K562 (cell line): ENCODE measurements around the gene TMEM131L. TPM values are rescaled to one million over a fixed set of nuclear protein-coding genes. Genes with fewer than 3 reads are reported as not detected.

Experiments used
- ADNP ChIP-seq: fragments of 200-800 bp; sonication (Bioruptor generic); IDR thresholded peaks from 2 replicates; pipeline ENCODE4 v1.6.1; 2016; ENCODE audit warnings: missing genetic modification characterization, missing compliant biosample characterization
- ETV1 ChIP-seq: fragments of 450-650 bp; conservative IDR thresholded peaks from 2 replicates; pipeline ENCODE4 v1.6.1; 2016; ENCODE audit warnings: missing genetic modification characterization, control low read depth, low read depth, missing compliant biosample characterization
- GABPB1 ChIP-seq: sonication (generic); formaldehyde crosslinking; IDR thresholded peaks from 2 replicates; pipeline ENCODE4 v1.8.0; 2022; ENCODE audit warnings: mild to moderate bottlenecking, missing genetic modification reagents
- HDAC8 ChIP-seq: fragments of 450-650 bp; IDR thresholded peaks from 2 replicates; pipeline ENCODE4 v1.6.1; 2016; ENCODE audit warnings: mild to moderate bottlenecking, missing genetic modification characterization, moderate library complexity, missing compliant biosample characterization
- HNRNPH1 ChIP-seq: fragments of 200-400 bp; formaldehyde crosslinking; optimal IDR thresholded peaks from 2 replicates; pipeline ENCODE3; 2017; ENCODE audit warnings: low read depth, mild to moderate bottlenecking, low read length, moderate library complexity
- MAFG ChIP-seq: fragments of 450-650 bp; conservative IDR thresholded peaks from 2 replicates; pipeline ENCODE4 v1.6.1; 2016; ENCODE audit warnings: missing genetic modification characterization, missing compliant biosample characterization
- MCM7 ChIP-seq, 2 experiments: fragments of 450-650 bp; IDR thresholded peaks; 2 replicates each; pipeline ENCODE4 v1.6.1; 2016 to 2018
- MECOM ChIP-seq: fragments of 250-450 bp; sonication (Bioruptor Pico); IDR thresholded peaks from 2 replicates; pipeline ENCODE4 v1.8.0; 2022; ENCODE audit warnings: inconsistent platforms
- MGA ChIP-seq: fragments of 450-650 bp; IDR thresholded peaks from 2 replicates; pipeline ENCODE4 v1.6.1; 2016; ENCODE audit warnings: mild to moderate bottlenecking, moderate library complexity
- PCBP1 ChIP-seq: fragments of 200-400 bp; formaldehyde crosslinking; IDR thresholded peaks from 2 replicates; pipeline ENCODE4 v1.6.1; 2018; ENCODE audit warnings: mild to moderate bottlenecking, low read depth, low read length; ENCODE audit not compliant: poor library complexity, severe bottlenecking
- PTRF ChIP-seq: fragments of 450-650 bp; IDR thresholded peaks from 2 replicates; pipeline ENCODE4 v1.6.1; 2016; ENCODE audit warnings: mild to moderate bottlenecking, missing genetic modification characterization, missing compliant biosample characterization
- RBM25 ChIP-seq: fragments of 200-400 bp; formaldehyde crosslinking; IDR thresholded peaks from 2 replicates; pipeline ENCODE4 v1.6.1; 2018; ENCODE audit warnings: low read length, low read depth, moderate library complexity; ENCODE audit not compliant: severe bottlenecking
- RFX7 ChIP-seq: fragments of 250-450 bp; sonication (Bioruptor Pico); IDR thresholded peaks from 2 replicates; pipeline ENCODE4 v1.5.1; 2021; ENCODE audit warnings: mild to moderate bottlenecking
- TRIM24 ChIP-seq, 2 experiments: fragments of 450-650 bp; IDR thresholded peaks; 2 replicates each; pipeline ENCODE4 v1.6.1; 2016
- XRCC3 ChIP-seq: fragments of 450-650 bp; IDR thresholded peaks from 2 replicates; pipeline ENCODE4 v1.6.1; 2017; ENCODE audit warnings: mild to moderate bottlenecking, moderate library complexity
- ZBTB17 ChIP-seq: fragments of 450-650 bp; formaldehyde crosslinking; IDR thresholded peaks from 2 replicates; pipeline ENCODE4 v1.4.0; 2020; ENCODE audit warnings: mild to moderate bottlenecking
- ZFP36 ChIP-seq: fragments of 150-350 bp; IDR thresholded peaks from 2 replicates; pipeline ENCODE4 v1.6.1; 2018; ENCODE audit warnings: low read length, low read depth; ENCODE audit not compliant: partially characterized antibody
- ZNF124 ChIP-seq: sonication (generic); formaldehyde crosslinking; IDR thresholded peaks from 2 replicates; pipeline ENCODE4 v1.8.1; 2022; ENCODE audit warnings: missing genetic modification reagents
- ZNF561 ChIP-seq: fragments of 450-650 bp; formaldehyde crosslinking; conservative IDR thresholded peaks from 2 replicates; pipeline ENCODE4 v1.4.0; 2020; ENCODE audit warnings: mild to moderate bottlenecking, moderate library complexity
- ZZZ3 ChIP-seq: fragments of 450-650 bp; IDR thresholded peaks from 2 replicates; pipeline ENCODE4 v1.6.1; 2016; ENCODE audit warnings: antibody characterized with exemption, mild to moderate bottlenecking, moderate library complexity
- polyA plus RNA-seq, 8 experiments: library from polyadenylated mRNA; depleted of rRNA in 4 of 8; stranded (reverse) in 5 of 8; unstranded in 3 of 8; fragments of >200 nt; fragmentation: Nextera tagmentation in 2 of 8; fragmentation: Illumina TruSeq in 1 of 8; extraction: Ambion mirVana in 2 of 8; extraction: Trizol in 1 of 8; gene quantifications; 2 replicates each; pipeline versions ENCODE4 v1.2.1 to v1.2.3, GENCODE V29; 2011 to 2014; ENCODE audit warnings: inconsistent platforms in 1 of 8, missing spikeins in 1 of 8
- total RNA-seq, 7 experiments: library from RNA; depleted of rRNA in 6 of 7; stranded (reverse); fragments of >200 nt in 6 of 7; fragmentation: Illumina TruSeq in 2 of 7; extraction: Trizol in 2 of 7; gene quantifications; 2 replicates each; pipeline versions ENCODE4 v1.2.1 to v1.2.3, GENCODE V29; 2011 to 2021; ENCODE audit warnings: low replicate concordance in 1 of 7

The TMEM131L gene
- total and polyA plus RNA-seq, 9 of the 15 experiments (the other 6 are each of a cell fraction or from before 2014, with no cell fraction given) = 1.2 to 20.8 (median 12.9) TPM

GRCh38 chr4:153537493-153537960 lies 71.4 kb downstream of the TMEM131L start (continued):
- TF ChIP-seq MGA (no peak), RFX7 (CRISPR knock-in tag) (0 out of 2 replicates have a peak, but pooled peaks have one; percentile 36), MCM7 (IDR thresholded peaks at IDR 0.05) (no peak), ZZZ3 (no peak), RBM25 (no peak), PTRF (peak; percentile 78), TRIM24 (IDR thresholded peaks at IDR 0.05) (peak; percentile 13 to 47; a peak in 2 of 4 replicates), HNRNPH1 (no peak), ZNF124 (CRISPR knock-in tag) (no peak), ETV1 (tag) (peak; percentile 71), MAFG (tag) (no peak; the same call in 1 of the 2 replicates), ZBTB17 (CRISPR knock-in tag) (0 out of 2 replicates have a peak, but pooled peaks have one; percentile 69), ZFP36 (no peak), ZNF561 (0 out of 2 replicates have a peak, but pooled peaks have one; percentile 58), ADNP (tag) (no peak), HDAC8 (tag) (peak; percentile 95), GABPB1 (CRISPR knock-in tag) (no peak), XRCC3 (no peak), MECOM (CRISPR knock-in tag) (peak; percentile 95), PCBP1 (no peak)
